Eye (tissue), 1 donor: ENCODE measurements around the gene TRIM7.
A peak's percentile ranks its signal among the peaks of the same experiment; 100 is the strongest.

Experiments used
- DNase-seq: peaks from one replicate; pipeline ENCODE4 v3.0.0-alpha.2; 2015

The TRIM7 gene

GRCh38 chr5:181204826-181205760 is at the start of gene TRIM7:
Gene TRIM7 (minus strand): TSS chr5:181205196. CDS start chr5:181205110, 86 bp downstream.
- DNase-seq = no peak

GRCh38 chr5:181248277-181248676 is 43.3 kb upstream of the TRIM7 start:
- DNase-seq = no peak

DNA sequence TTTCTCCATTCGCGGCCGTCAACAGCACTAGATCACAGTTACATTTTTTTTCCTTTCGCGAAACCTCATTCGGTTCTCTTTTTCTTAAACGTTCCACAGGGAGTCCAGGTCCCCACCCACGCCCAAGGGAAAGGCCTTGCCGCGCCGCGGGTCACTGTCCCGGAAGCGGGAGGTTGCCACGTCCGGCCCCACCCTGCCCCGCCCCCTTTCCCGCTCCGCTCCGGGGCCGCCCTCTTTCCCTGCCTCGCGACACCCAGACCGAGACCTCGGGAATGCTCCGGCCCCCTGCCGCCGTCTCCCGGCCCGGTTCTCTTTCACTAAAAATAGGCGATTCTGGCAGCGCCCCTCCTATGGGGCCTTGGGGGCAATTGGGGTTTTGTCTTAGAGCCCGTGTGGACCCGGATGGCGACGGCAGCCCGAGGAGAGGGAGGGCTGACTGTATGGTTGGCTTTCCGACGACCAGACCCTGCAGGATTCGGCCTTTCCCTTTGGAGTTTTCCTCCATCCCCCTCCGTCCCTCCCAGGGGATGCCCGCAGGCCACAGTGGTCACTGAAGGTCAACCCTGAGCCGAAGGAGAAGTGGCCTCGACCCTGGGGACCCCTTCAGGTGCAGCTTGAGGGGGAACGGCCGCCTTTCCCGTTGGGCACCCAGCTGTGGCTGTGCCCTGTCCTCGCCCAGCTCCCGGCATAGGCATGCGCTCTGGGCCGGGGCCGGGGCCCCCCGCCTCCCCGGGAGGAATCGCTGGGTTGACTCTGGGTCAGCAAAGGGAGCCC is 41.5 kb upstream of the TRIM7 start:
- DNase-seq = peak; percentile 93

- DNase-seq = no peak
These were observed 40.7 kb upstream of the TRIM7 start for GRCh38 chr5:181245427-181246275.

- DNase-seq = peak; percentile 98
These were observed 38.8 kb upstream of the TRIM7 start, which contains the start of gene RACK1 for GRCh38 chr5:181243564-181244343. Gene RACK1 (minus strand): TSS chr5:181243906. CDS start chr5:181243800, 106 bp downstream.

- DNase-seq = no peak
These were observed 38.1 kb upstream of the TRIM7 start for GRCh38 chr5:181243018-181243563.

GRCh38 chr5:181242031-181242451 is 37.0 kb upstream of the TRIM7 start:
- DNase-seq = no peak

DNA sequence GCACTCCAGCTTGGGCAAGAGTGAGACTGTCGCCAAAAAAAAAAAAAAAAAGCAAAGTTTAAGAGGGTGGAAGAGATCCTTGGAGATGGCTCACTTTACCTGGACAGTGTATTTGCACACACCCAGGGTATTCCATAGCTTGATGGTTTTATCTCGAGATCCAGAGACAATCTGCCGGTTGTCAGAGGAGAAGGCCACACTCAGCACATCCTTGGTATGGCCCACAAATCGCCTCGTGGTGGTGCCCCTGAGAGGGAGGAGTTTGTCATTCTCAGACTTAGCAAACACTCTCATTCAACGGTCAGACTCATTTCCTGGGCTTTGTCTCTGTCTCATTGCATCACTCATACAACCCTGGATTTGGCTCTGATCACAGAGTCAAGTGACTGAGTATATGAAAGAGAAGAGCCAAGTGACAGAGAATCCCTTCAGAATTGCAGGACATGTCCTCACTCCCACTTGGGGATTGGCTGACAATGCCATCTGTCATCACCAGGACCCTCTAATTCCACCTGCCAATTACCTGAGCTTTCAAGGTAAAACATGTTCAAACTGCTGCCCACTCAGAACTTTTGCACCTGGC is 36.5 kb upstream of the TRIM7 start:
- DNase-seq = no peak

DNA sequence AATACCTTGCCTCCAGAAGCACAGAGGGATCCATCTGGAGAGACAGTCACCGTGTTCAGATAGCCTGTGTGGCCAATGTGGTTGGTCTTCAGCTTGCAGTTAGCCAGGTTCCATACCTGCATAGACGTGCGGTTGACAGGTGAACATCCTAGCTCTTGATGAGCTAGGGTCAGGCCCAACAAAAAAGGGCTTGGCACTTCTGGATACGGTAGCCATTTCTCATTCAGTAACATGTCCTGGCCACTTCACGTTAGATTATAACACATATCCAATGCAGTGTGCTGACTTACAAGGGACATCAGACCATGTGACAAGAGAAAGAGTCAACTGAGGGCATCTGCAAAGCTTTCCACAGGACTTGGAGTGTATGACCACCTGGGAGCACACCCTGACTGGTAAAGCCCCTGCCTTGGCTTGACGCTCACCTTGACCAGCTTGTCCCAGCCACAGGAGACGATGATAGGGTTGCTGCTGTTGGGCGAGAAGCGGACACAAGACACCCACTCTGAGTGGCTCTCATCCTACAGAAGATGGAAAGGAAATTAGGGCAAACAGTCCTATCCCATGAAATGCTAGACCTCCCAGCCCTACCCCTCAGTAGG is 34.2 kb upstream of the TRIM7 start:
- DNase-seq = no peak

GRCh38 chr5:181237729-181238385 is 32.9 kb upstream of the TRIM7 start:
- DNase-seq = no peak

GRCh38 chr5:181236954-181237641 is 32.1 kb upstream of the TRIM7 start:
- no peak for DNase-seq

- DNase-seq = no peak
These were observed 31.5 kb upstream of the TRIM7 start for GRCh38 chr5:181236471-181236870.

DNA sequence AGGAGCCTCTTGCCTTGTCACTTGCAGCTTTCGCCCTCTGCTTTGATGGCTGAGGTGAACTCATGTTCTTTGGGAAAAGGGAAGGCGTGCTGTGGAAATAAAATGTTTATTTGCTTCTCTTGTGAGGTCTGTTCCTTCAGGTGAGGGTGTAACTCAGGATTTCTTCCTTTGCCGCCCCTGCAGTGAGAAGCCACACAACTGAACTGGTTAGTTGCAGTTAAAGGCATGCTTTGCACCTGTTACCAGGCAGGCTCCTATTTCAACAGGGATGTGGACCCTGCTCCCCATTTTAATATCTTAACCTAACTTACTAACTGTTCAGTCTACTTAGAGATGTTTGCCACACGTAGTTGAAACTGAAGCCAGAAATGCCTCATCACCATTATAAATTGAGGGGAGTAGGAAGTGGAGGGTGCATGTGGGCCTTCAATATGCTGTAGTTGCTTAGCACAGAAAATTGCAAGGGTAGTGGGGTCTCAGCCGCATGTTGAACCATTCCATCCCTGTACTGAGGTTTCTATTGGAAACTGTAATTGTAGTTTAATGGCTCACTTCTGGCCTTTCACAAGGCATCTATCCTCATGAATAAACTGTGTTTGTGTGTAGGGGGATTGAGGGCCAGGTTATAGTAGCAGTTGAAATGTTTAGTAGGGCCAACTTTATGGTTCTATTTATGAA is 30.8 kb upstream of the TRIM7 start:
- no peak for DNase-seq

DNA sequence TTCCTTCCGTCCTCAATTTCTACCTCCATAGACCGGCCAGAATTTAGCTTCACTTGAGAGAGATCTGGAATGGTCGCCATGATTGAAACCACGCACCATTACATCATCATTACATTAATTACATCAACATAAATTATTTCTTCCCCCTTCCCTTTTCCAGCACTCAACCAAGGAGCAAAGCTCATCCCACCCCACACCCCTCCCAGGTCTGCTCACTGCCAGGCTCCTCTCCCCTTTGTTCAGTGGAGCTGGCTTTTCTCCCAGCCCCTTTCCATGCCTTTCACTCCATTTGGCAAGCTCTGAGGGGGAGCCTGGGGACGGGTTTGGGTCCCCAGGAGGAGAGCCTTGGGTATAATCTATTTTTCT is 30.3 kb upstream of the TRIM7 start:
- no peak for DNase-seq

- DNase-seq = peak; percentile 18
These were observed 29.7 kb upstream of the TRIM7 start for GRCh38 chr5:181234455-181235306.

DNA sequence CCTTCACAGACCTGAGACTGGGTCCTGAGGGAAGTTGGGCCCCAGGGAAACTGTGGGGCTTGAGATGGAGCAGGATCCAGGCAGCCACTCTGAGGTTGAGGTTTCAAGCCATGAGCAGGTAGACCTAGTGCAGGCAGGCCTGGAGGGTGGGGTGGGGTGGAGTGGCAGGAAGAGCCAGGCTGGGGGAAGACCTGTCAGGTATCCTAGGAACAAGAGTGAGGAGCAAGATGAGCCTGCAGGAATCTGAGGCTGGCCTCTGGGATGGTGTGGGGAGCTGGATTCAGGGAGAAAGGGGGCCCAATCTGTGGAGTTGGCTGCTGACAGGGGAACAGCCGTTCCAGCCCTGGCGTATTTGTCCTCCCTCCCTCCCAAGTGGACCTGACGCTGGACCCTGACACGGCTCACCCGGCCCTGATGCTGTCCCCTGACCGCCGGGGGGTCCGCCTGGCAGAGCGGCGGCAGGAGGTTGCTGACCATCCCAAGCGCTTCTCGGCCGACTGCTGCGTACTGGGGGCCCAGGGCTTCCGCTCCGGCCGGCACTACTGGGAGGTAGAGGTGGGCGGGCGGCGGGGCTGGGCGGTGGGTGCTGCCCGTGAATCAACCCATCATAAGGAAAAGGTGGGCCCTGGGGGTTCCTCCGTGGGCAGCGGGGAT is 28.9 kb upstream of the TRIM7 start:
- no peak for DNase-seq

- no peak for DNase-seq
These were observed 28.2 kb upstream of the TRIM7 start for GRCh38 chr5:181233088-181233800.
